Thymus (tissue), 11 donors: ENCODE results near the gene MACROD2. TPM values are rescaled to one million over a fixed set of nuclear protein-coding genes. Genes with fewer than 3 reads are reported as not detected.

Experiments
- DNase-seq, 9 donors: peaks; one replicate each; pipeline ENCODE4 v3.0.0-alpha.2; 2013; ENCODE audit warnings: low spot score in 9 of 9, low read depth in 6 of 9, missing footprints in 1 of 9
- H3K27ac ChIP-seq, 2 donors: one replicate each; pipeline ENCODE4 v1.5.1; 2013; ENCODE audit warnings: control low read depth in 1 of 2, low read depth in 1 of 2, low read length in 1 of 2, mild to moderate bottlenecking in 1 of 2, moderate library complexity in 1 of 2
- H3K27me3 ChIP-seq, 2 donors: one replicate each; pipeline ENCODE4 v1.5.1; 2013; ENCODE audit warnings: low read length in 1 of 2; ENCODE audit not compliant: control insufficient read depth in 2 of 2, insufficient read depth in 1 of 2
- H3K36me3 ChIP-seq, 2 donors: one replicate each; pipeline ENCODE4 v1.5.1; 2013; ENCODE audit warnings: low read length in 1 of 2, mild to moderate bottlenecking in 1 of 2, moderate library complexity in 1 of 2; ENCODE audit not compliant: control insufficient read depth in 2 of 2, insufficient read depth in 2 of 2
- H3K4me1 ChIP-seq, 2 donors: one replicate each; pipeline ENCODE4 v1.5.1; 2013; ENCODE audit warnings: low read length in 2 of 2; ENCODE audit not compliant: control insufficient read depth in 2 of 2, insufficient read depth in 2 of 2
- H3K4me3 ChIP-seq, 2 donors: one replicate each; pipeline ENCODE4 v1.5.1; 2013; ENCODE audit warnings: low read length in 2 of 2, control low read depth in 1 of 2, mild to moderate bottlenecking in 1 of 2
- H3K9me3 ChIP-seq, 2 donors: one replicate each; pipeline ENCODE4 v1.5.1; 2013; ENCODE audit warnings: low read length in 1 of 2, mild to moderate bottlenecking in 1 of 2; ENCODE audit not compliant: control insufficient read depth in 2 of 2, insufficient read depth in 1 of 2
- WGBS: extraction: QIAGEN DNeasy Blood & Tissue Kit; methylation state at CpG from one replicate; pipeline ENCODE4 v1.1.7; 2013; 5-methylcytosine and 5-hydroxymethylcytosine counted together
- polyA plus RNA-seq: library from polyadenylated mRNA; stranded (reverse); fragments of 200-250 nt; gene quantifications from one replicate; pipeline ENCODE4 v1.2.3, GENCODE V29; 2013
- total RNA-seq: library from RNA; stranded (reverse); fragments of 120-200 nt; gene quantifications from one replicate; pipeline ENCODE4 v1.2.4, GENCODE V29; 2013
- donor health status: healthy.

MACROD2 gene
- total and polyA plus RNA-seq, 2 donors: 1.6 to 4.2 TPM

- H3K4me1 ChIP-seq: no peaks in the 10 kb centered on the region
- H3K27ac ChIP-seq: no peak overlapping the region
- H3K27me3 ChIP-seq: no peaks in the 10 kb centered on the region
- DNase-seq: no peak
- H3K9me3 ChIP-seq: no peaks in the 10 kb centered on the region
- no peak overlapping the region for H3K4me3 ChIP-seq
- H3K36me3 ChIP-seq: no peaks in the 10 kb centered on the region
Measured at GRCh38 chr20:14488212-14488611, 492.9 kb downstream of the MACROD2 start.

- H3K9me3 ChIP-seq: no peaks in the 10 kb centered on the region
- no peaks in the 10 kb centered on the region for H3K27me3 ChIP-seq
- DNase-seq: no peak
- no peak overlapping the region for H3K4me3 ChIP-seq
- H3K27ac ChIP-seq: no peak overlapping the region
- 82% methylated on average over 5 of the region's 5 CpGs for WGBS
- H3K4me1 ChIP-seq: no peaks in the 10 kb centered on the region
- H3K36me3 ChIP-seq: no peaks in the 10 kb centered on the region
Measured at GRCh38 chr20:14488756-14489479, 493.6 kb downstream of the MACROD2 start.

GRCh38 chr20:14489544-14489943, 494.2 kb downstream of the MACROD2 start:
- 49% methylated on average over 2 of the region's 2 CpGs for WGBS
- H3K27ac ChIP-seq: no peak overlapping the region
- H3K27me3 ChIP-seq: no peaks in the 10 kb centered on the region
- DNase-seq: no peak
- no peaks in the 10 kb centered on the region for H3K36me3 ChIP-seq
- H3K4me3 ChIP-seq: no peak overlapping the region
- H3K9me3 ChIP-seq: no peaks in the 10 kb centered on the region
- no peaks in the 10 kb centered on the region for H3K4me1 ChIP-seq

- DNase-seq: no peak
- Histone ChIP-seq H3K27me3 (no peaks in the 10 kb centered on the region), H3K4me1 (no peaks in the 10 kb centered on the region), H3K9me3 (no peaks in the 10 kb centered on the region), H3K36me3 (no peaks in the 10 kb centered on the region), H3K27ac (no peak overlapping the region), H3K4me3 (no peak overlapping the region)
- 97% methylated on average over 1 of the region's 1 CpG for WGBS
Measured at GRCh38 chr20:14491436-14491835, 496.1 kb downstream of the MACROD2 start.

- no peaks in the 10 kb centered on the region for H3K36me3 ChIP-seq
- no peaks in the 10 kb centered on the region for H3K9me3 ChIP-seq
- no peaks in the 10 kb centered on the region for H3K4me1 ChIP-seq
- WGBS: 93% methylated on average over 1 of the region's 1 CpG
- H3K4me3 ChIP-seq: no peak overlapping the region
- no peaks in the 10 kb centered on the region for H3K27me3 ChIP-seq
- no peak overlapping the region for H3K27ac ChIP-seq
- no peak for DNase-seq
Measured at GRCh38 chr20:14493408-14493807, 498.1 kb downstream of the MACROD2 start.

GRCh38 chr20:14494355-14494754, 499.0 kb downstream of the MACROD2 start:
- WGBS: 87% methylated on average over 1 of the region's 1 CpG
- H3K27ac ChIP-seq: no peak overlapping the region
- H3K4me1 ChIP-seq: no peaks in the 10 kb centered on the region
- no peaks in the 10 kb centered on the region for H3K9me3 ChIP-seq
- no peaks in the 10 kb centered on the region for H3K36me3 ChIP-seq
- H3K27me3 ChIP-seq: no peaks in the 10 kb centered on the region
- no peak for DNase-seq
- H3K4me3 ChIP-seq: no peak overlapping the region

- Histone ChIP-seq H3K27me3 (no peaks in the 10 kb centered on the region), H3K9me3 (no peaks in the 10 kb centered on the region), H3K4me1 (no peaks in the 10 kb centered on the region), H3K27ac (no peak overlapping the region), H3K4me3 (no peak overlapping the region), H3K36me3 (no peaks in the 10 kb centered on the region)
- no peak for DNase-seq
Measured at GRCh38 chr20:14495066-14495465, 499.8 kb downstream of the MACROD2 start.

GRCh38 chr20:14497004-14497403, 501.7 kb downstream of the MACROD2 start:
- Histone ChIP-seq H3K36me3 (no peaks in the 10 kb centered on the region), H3K4me1 (no peaks in the 10 kb centered on the region), H3K9me3 (no peaks in the 10 kb centered on the region), H3K27me3 (no peaks in the 10 kb centered on the region), H3K27ac (no peak overlapping the region), H3K4me3 (no peak overlapping the region)
- no peak for DNase-seq
- 77% methylated on average over 2 of the region's 2 CpGs for WGBS

- H3K36me3 ChIP-seq: no peaks in the 10 kb centered on the region
- no peaks in the 10 kb centered on the region for H3K9me3 ChIP-seq
- no peaks in the 10 kb centered on the region for H3K4me1 ChIP-seq
- H3K27me3 ChIP-seq: no peaks in the 10 kb centered on the region
- no peak overlapping the region for H3K27ac ChIP-seq
- no peak overlapping the region for H3K4me3 ChIP-seq
- 94% methylated on average over 4 of the region's 4 CpGs for WGBS
- no peak for DNase-seq
Measured at GRCh38 chr20:14498772-14499171, 503.5 kb downstream of the MACROD2 start.
